ENCODE measurements around the gene DCDC1.

GRCh38 chr11:30917266-30917665 is 452.3 kb downstream of the DCDC1 start:
- TF ChIP-seq CTCF (IDR thresholded peaks at IDR 0.05) = no peak
- no peak for TF ChIP-seq POLR2A (IDR thresholded peaks at IDR 0.05)
